T-helper 2 cell treated with Interferon-gamma antibody and Interleukin-4, amounts not matched to agents 5 μg/mL and 100 μg/mL, for 36 hours (primary cell): Measurements from ENCODE around the gene EIF4G3.
"Not testable (repeated sequence)": the region's sequence is repeated elsewhere in the genome, so short reads cannot be mapped to it uniquely, and the experiment has no call there.

Source experiments
- DNase-seq: peaks from one replicate; pipeline ENCODE4 v3.0.0; 2021; ENCODE audit warnings: low spot score
- H3K27ac Mint-ChIP-seq: one replicate; pipeline ENCODE4 v1.8.0; 2021; ENCODE audit warnings: mild to moderate bottlenecking, mixed read lengths
- H3K27me3 Mint-ChIP-seq: one replicate; pipeline ENCODE4 v1.8.0; 2021; ENCODE audit warnings: low read depth, mixed read lengths
- H3K36me3 Mint-ChIP-seq: one replicate; pipeline ENCODE4 v1.8.0; 2021; ENCODE audit warnings: low read depth, mixed read lengths
- H3K4me1 Mint-ChIP-seq: one replicate; pipeline ENCODE4 v1.8.0; 2021; ENCODE audit warnings: low read depth, mixed read lengths
- H3K4me3 Mint-ChIP-seq: one replicate; pipeline ENCODE4 v1.8.0; 2022; ENCODE audit warnings: mild to moderate bottlenecking, moderate library complexity, mixed read lengths
- H3K9me3 Mint-ChIP-seq: one replicate; pipeline ENCODE4 v1.8.0; 2021; ENCODE audit warnings: mixed read lengths

EIF4G3 gene

DNA sequence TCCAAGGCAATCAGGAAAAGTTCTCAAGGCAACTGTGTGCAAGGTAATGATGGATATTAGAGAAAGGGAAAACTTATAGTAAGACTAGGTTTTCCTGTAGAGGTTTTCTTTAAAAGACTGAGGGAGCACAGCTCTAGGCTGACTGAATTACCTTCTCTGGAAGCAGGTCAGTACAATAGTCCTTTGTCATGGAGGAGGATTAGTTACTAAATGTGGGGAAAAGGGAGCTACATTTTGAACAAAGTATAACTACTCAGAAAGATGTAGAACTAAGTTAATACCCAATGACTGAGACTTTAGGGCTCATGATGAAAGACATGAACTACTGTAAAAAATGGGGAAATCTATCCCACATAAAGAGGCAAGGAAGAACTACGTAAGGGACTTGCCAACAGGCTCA, 241.0 kb downstream of the EIF4G3 start:
- no peak for DNase-seq
- Mint-ChIP-seq H3K27me3 (no peaks in the 10 kb centered on the region), H3K4me3 (no peak overlapping the region), H3K27ac (no peak overlapping the region), H3K36me3 (peaks cover 29% of the 10 kb centered on the region), H3K9me3 (no peaks in the 10 kb centered on the region), H3K4me1 (peaks cover 27% of the 10 kb centered on the region)

DNA sequence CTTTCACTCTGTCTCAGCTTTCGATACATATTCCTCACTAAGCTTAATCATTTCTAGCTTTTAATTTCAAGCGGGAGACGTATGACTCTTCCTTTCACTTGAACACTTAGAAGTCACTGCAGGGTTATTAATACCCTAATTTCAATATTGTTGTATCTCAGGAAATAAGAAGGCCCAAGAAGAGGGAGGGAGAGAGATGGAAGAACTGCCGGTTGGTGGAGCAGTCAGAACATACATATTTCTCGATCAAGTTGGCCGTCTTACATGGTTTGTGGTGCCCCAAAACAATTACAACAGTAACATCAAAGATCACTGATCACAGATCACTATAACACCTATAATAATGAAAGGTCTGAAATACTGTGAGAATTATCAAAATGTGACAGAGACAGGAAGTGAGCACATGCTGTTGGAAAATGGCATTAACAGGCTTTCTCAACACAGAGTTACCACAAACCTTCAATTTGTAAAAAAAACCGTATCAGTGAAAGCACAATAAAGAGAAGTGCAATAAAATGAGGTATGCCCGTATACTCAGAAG, 244.2 kb downstream of the EIF4G3 start:
- H3K4me1 Mint-ChIP-seq, result peaks cover 30% of the 10 kb centered on the region
- peak overlapping the region; percentile 67 for H3K4me3 Mint-ChIP-seq
- no peaks in the 10 kb centered on the region for H3K27me3 Mint-ChIP-seq
- no peaks in the 10 kb centered on the region for H3K9me3 Mint-ChIP-seq
- H3K36me3 Mint-ChIP-seq, result peaks cover 37% of the 10 kb centered on the region
- peak overlapping the region; percentile 80 for H3K27ac Mint-ChIP-seq
- DNase-seq, result peak; percentile 42

DNA sequence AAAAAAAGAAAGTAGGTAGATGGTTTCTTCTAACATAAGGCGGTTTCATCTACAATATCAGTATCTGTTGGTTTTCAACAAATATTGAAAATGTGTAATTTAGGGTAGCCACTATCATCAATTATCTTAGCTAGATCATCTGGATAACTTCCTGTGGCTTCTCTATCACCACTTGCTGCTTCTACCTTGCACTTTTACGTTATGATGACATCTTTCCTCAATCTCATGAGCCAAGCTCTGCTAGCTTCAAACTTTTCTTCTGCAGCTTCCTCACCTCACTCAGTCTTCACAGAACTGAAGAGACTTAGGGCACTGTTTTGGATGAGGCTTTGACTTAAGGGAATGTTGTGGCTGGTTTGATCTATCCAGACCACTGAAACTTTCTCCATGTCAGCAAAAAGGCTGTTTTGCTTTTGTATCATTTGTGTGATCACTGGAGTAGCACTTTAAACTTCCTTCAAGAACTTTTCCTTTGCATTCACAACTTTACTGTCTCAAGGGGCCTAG, 244.7 kb downstream of the EIF4G3 start:
- Mint-ChIP-seq H3K27me3 (no peaks in the 10 kb centered on the region), H3K4me3 (peak overlapping the region; percentile 67), H3K4me1 (peaks cover 30% of the 10 kb centered on the region), H3K27ac (peak overlapping the region; percentile 80), H3K9me3 (no peaks in the 10 kb centered on the region), H3K36me3 (peaks cover 38% of the 10 kb centered on the region)
- peak; percentile 34 for DNase-seq

DNA sequence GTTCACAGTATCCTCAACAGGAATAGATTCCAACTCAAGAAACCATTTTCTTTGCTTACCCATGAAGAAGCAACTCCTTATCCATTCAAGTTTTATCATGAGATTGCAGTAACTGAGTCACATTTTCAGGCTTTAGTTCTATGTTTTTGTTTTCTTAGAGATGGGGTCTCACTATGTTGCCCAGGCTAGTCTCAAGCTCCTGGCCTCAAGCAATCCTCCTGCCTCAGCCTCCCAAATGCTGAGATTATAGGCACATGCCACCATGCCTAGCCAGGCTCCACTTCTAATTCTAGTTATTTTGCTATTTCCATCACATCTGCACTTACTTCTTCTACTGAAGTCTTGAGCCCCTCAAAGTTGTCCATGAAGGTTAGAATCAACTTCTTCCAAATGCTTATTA, 246.3 kb downstream of the EIF4G3 start:
- H3K4me1 Mint-ChIP-seq, result peaks cover 30% of the 10 kb centered on the region
- H3K27me3 Mint-ChIP-seq, result no peaks in the 10 kb centered on the region
- no peak for DNase-seq
- no peak overlapping the region for H3K27ac Mint-ChIP-seq
- peaks cover 34% of the 10 kb centered on the region for H3K36me3 Mint-ChIP-seq
- no peak overlapping the region for H3K4me3 Mint-ChIP-seq
- no peaks in the 10 kb centered on the region for H3K9me3 Mint-ChIP-seq

DNA sequence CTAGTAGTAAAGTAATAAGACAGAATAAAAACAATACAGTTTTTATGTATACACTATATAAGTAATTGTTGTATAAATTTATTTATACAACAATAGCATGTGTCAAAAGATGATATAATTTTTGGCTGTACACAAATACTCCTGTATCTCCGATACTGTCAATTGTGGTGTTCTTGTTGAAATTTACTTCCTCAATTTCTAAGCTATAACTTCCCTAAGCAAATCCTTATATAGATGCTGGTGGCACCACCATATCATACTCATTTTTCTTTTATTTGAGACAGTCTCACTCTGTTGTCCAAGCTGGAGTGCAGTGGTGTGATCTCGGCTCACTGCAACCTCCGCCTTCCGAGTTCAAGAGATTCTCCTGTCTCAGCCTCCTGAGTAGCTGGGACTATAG, 248.6 kb downstream of the EIF4G3 start:
- Mint-ChIP-seq H3K36me3 (peaks cover 27% of the 10 kb centered on the region), H3K27ac (no peak overlapping the region), H3K4me1 (peaks cover 22% of the 10 kb centered on the region), H3K9me3 (no peaks in the 10 kb centered on the region), H3K27me3 (no peaks in the 10 kb centered on the region), H3K4me3 (no peak overlapping the region)
- no peak for DNase-seq

DNA sequence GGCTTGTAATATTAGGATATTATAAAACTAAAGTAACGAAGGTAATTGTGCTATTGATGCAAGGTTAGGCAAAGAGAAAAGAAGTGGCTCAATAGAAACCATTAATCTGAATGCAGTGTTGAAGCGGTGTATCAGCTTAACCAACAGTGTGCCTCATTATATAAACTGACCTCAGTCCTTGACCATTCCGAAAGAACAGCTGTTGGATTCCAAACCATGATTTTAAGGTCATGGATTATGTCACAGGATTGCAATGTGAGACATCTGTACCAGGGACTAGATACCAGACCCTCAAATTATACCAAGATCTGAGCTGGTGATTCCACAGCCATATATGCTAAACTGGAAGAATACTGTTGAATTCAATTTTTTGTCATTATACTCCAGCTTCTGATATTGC, 255.4 kb downstream of the EIF4G3 start:
- no peak overlapping the region for H3K4me3 Mint-ChIP-seq
- no peak overlapping the region for H3K27ac Mint-ChIP-seq
- H3K36me3 Mint-ChIP-seq, result no peaks in the 10 kb centered on the region
- H3K9me3 Mint-ChIP-seq, result no peaks in the 10 kb centered on the region
- H3K4me1 Mint-ChIP-seq, result no peaks in the 10 kb centered on the region
- H3K27me3 Mint-ChIP-seq, result no peaks in the 10 kb centered on the region
- DNase-seq, result no peak

DNA sequence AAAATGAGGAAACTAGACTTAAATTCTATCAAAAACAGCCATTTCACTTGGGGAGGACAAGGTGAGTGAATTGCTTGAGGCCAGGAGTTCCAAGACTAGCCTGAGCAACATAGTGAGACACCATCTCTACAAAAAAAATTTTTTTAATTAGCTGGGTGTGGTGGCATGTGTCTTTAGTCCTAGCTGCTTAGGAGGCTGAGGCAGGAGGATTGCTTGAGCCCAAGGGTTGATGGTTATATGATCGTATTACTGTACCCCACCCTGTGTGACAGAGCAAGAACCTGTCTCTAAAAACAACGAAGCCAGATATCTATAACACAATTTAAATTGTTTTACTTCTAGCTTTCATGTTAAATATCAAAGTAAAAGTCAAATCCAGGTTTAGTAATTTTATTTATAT, 263.5 kb downstream of the EIF4G3 start:
- H3K4me3 Mint-ChIP-seq, result no peak overlapping the region
- peaks cover 10% of the 10 kb centered on the region for H3K36me3 Mint-ChIP-seq
- H3K4me1 Mint-ChIP-seq, result no peaks in the 10 kb centered on the region
- no peaks in the 10 kb centered on the region for H3K9me3 Mint-ChIP-seq
- no peak overlapping the region for H3K27ac Mint-ChIP-seq
- DNase-seq, result no peak
- no peaks in the 10 kb centered on the region for H3K27me3 Mint-ChIP-seq

DNA sequence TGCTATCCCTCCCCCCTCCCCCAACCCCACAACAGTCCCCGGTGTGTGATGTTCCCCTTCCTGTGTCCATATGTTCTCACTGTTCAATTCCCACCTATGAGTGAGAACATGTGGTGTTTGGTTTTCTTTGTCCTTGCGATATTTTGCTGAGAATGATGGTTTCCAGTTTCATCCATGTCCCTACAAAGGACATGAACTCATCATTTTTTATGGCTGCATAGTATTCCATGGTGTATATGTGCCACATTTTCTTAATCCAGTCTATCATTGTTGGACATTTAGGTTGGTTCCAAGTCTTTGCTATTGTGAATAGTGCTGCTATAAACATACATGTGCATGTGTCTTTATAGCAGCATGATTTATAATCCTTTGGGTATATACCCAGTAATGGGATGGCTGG, 269.2 kb downstream of the EIF4G3 start:
- H3K4me3 Mint-ChIP-seq, H3K27me3 Mint-ChIP-seq, H3K4me1 Mint-ChIP-seq, H3K9me3 Mint-ChIP-seq, H3K27ac Mint-ChIP-seq, DNase-seq: not testable (repeated sequence)
- peaks cover 15% of the 10 kb centered on the region for H3K36me3 Mint-ChIP-seq

DNA sequence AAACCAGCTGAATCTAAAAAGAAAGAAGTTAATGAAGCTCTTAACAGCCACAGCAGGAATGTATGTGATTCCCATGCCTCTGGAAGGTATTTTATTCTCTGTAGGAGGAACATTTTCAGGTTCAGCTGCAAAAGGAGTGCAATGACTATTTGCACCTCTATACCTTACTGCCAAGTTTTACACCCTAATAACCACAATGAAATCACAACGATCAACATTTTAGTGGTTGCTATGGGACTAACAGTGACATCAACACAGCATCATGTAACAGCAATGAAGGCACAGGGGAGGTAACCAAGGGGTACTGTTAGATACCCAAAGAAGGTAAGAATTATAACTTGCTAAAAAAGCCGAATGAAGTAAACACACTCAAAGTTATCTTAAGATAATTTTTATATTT, 273.3 kb downstream of the EIF4G3 start:
- no peak overlapping the region for H3K27ac Mint-ChIP-seq
- H3K4me3 Mint-ChIP-seq, result no peak overlapping the region
- H3K36me3 Mint-ChIP-seq, result peaks cover 12% of the 10 kb centered on the region
- no peaks in the 10 kb centered on the region for H3K9me3 Mint-ChIP-seq
- DNase-seq, result no peak
- H3K27me3 Mint-ChIP-seq, result no peaks in the 10 kb centered on the region
- no peaks in the 10 kb centered on the region for H3K4me1 Mint-ChIP-seq

DNA sequence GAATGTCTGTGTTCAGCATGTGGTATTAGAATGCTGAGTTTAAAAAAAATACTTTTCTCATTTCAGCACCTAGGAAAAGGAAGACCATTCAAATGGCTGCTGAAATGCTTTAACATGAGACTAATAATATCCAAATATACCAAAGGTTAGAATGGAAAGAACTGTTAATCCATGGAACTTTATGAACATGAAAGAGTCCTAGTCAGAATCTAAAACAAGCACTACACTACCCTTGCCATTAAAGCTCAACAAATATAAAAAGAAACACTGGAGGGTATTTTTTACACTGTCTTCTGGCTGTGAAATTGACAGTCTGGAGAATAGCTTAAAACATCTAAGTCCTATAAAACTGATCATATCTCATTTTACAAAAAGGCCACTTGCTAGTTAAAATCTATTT, 276.6 kb downstream of the EIF4G3 start:
- Mint-ChIP-seq H3K9me3 (no peaks in the 10 kb centered on the region), H3K4me3 (no peak overlapping the region), H3K27me3 (no peaks in the 10 kb centered on the region), H3K4me1 (no peaks in the 10 kb centered on the region), H3K27ac (no peak overlapping the region), H3K36me3 (peaks cover 6% of the 10 kb centered on the region)
- no peak for DNase-seq

DNA sequence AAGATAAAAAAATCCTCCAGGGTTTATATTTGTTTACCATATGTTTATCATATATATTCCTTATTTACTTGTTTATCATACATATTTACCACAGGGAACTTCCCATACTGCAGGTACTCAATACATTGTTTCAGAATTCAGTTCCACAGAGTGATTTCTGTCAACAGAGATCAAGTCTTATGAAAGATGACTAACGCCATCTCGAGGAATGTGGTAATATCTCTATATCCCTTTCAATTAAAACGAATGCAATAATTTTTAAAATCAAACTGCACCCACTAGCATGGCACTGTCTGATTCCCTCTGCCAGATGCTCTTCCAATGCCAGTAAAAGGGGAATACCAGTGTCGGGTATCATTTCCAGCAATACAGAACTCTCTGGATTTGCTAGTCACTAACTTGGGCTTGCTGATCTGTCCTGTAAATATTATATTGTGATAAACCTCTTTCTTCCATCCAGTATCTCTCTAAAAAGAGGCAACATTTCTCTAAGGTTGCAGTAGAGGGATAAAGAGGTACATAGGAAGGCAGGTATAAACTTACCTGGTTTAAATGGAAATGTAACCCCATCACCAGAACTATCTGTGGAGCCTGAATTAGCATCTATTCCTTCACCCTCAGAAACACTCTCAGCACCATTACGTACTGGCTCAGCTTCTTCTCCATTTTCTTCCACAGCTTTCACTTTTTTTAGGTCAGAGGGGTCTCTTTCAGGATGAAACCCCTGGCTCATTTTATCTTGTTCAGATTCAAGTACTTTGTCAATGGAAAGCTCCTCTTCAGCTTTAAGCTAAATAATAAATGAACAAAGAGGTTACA, 277.3 kb downstream of the EIF4G3 start:
- no peak for DNase-seq
- H3K27ac Mint-ChIP-seq, result no peak overlapping the region
- no peaks in the 10 kb centered on the region for H3K27me3 Mint-ChIP-seq
- no peak overlapping the region for H3K4me3 Mint-ChIP-seq
- no peaks in the 10 kb centered on the region for H3K4me1 Mint-ChIP-seq
- peaks cover 6% of the 10 kb centered on the region for H3K36me3 Mint-ChIP-seq
- H3K9me3 Mint-ChIP-seq, result no peaks in the 10 kb centered on the region

DNA sequence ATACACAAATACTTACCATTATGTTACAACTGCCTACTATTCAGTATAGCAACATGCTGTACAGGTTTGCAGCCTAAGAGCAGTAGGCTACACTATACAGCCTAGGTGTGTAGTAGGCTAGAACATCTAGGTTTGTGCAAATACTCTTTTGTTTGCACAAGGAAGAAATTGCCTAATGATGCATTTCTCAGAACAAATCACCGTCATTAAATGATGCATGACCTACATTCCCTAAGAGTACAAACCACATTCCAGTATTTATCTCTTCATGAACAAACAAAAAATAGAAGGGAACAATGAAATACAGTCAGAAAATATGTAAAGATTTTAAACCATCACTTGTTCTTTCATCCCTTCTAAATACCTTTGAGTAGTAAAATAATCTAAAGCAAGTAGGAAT, 279.9 kb downstream of the EIF4G3 start:
- no peak overlapping the region for H3K4me3 Mint-ChIP-seq
- no peaks in the 10 kb centered on the region for H3K27me3 Mint-ChIP-seq
- H3K9me3 Mint-ChIP-seq, result no peaks in the 10 kb centered on the region
- no peak overlapping the region for H3K27ac Mint-ChIP-seq
- DNase-seq, result no peak
- H3K36me3 Mint-ChIP-seq, result peaks cover 17% of the 10 kb centered on the region
- no peaks in the 10 kb centered on the region for H3K4me1 Mint-ChIP-seq

DNA sequence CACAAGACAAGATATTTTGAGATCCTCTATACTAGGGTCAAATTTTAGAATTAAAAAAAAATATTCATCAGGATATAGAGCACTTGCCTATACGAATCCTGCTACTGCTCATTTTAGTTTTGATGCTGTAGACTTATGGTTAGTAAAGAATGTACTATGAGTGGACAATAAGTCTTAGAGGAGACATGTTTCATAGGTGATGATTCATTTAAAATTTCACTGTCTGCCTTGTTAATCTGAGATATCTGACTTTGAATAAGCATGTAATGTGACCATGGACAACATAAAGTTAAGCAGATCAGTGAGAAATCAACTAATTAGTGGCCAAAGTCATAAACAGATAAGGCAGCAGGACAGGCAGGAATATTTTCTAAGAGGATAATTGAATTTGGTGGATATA, 282.8 kb downstream of the EIF4G3 start:
- Mint-ChIP-seq H3K36me3 (peaks cover 19% of the 10 kb centered on the region), H3K9me3 (no peaks in the 10 kb centered on the region)

DNA sequence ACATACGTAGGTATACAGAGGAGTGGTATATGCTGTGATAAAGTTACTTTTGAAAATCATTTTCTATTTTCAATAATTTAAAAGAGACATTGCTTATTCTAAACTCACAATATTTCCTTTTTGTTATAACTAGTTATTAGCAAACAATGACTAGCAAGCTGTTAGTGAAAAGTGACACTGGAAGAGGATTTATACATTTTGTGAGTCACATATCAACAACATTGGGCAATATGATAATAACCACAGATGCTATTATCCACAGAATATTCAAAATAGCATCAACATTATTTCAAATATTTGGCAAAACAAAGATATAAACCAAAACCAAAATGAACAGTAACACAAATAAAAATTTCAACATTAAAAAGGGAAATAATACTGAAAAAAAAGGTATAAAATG, 285.6 kb downstream of the EIF4G3 start:
- Mint-ChIP-seq H3K27me3 (no peaks in the 10 kb centered on the region), H3K4me1 (no peaks in the 10 kb centered on the region), H3K36me3 (peaks cover 24% of the 10 kb centered on the region), H3K4me3 (no peak overlapping the region), H3K27ac (no peak overlapping the region), H3K9me3 (no peaks in the 10 kb centered on the region)
- no peak for DNase-seq

More for the DNA sequence above, 282.8 kb downstream of the EIF4G3 start:
- Mint-ChIP-seq H3K4me3 (no peak overlapping the region), H3K27ac (no peak overlapping the region), H3K27me3 (no peaks in the 10 kb centered on the region), H3K4me1 (no peaks in the 10 kb centered on the region)
- no peak for DNase-seq
